Putamen (tissue), 1 donor: ENCODE data around the gene HOXB9.

ENCODE experiments used
- DNase-seq: peaks from one replicate; pipeline ENCODE4 v3.0.0-alpha.2; 2016; ENCODE audit warnings: low spot score

HOXB9 gene

DNA sequence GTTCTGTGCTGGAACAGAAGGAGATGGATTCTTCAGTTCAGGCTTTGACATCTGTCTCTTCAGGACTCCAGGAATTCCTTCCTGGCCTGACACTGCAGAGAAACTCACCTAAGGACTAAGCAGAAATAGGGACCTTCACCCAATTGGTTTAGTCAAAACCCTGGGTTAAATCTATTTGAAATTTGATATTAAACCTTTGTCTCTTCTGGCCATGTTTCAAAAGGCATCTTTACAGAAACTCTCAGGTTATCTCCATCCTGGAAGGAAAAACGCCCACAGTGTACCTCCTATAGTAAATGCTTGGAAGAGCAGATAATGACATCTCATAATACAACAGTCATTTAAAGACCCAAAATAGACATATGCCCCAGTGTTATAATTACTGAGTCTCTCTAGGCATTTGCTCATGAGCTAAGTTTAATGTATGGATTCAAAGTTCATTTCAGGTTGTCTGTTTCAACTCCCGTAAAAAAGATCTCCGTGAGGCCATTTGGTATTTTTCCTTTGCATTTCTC is 42.4 kb downstream of the HOXB9 start:
- DNase-seq = no peak

DNA sequence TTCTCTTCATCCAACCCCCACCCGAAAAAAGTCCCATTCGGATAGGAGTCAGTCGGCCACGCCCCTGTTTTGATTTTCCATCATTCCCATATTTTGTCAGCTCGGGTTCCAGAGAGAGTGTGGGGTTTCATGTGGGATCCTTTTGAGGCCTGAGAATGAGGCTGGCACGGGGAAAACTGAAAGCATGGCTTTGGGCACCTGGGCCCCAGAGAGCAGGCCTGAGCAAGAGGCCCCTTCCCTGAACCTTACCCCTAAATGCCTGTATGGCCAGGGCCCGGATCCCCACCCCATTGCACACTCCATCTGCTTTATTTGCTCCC is 43.4 kb downstream of the HOXB9 start:
- DNase-seq = no peak

DNA sequence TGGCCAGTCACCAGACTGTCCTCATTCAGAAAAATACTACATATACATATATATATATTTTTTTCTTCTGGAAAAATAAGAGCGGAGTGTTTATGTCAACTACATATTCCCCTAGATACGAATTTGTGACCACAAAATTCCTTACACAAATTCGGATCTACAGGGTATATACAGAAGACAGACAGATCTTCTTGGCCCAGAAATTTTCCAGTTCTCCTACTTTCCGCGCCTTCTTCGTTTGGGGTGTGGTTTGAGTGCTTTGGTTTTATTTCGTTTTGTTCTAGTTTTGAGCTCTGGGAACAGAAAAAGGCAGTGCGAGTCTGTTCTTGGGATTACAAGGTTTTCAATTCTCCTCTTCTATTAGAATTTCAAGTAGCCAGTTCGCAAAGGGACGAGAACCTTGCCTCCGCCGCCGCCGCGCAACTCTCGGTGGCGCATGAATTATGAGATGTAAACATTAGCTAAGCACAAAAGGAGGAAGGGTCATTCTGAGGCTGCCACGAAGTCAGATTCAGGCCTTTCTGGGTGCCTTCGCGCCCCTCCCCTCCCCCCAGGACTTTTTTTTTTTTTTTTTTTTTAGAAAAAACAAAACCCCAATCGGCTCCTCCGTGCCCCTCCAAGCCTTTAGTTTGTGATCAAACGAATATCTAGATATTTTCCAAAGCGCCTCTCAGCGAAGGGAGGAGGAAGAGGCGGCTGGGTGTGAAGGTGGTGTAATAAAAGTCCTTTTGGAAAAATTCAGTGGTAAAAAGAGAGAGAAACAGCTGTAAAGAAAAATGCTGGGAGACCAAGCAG is 46.2 kb downstream of the HOXB9 start:
- DNase-seq = no peak

GRCh38 chr17:48579471-48579759 is 46.7 kb downstream of the HOXB9 start:
- no peak for DNase-seq

DNA sequence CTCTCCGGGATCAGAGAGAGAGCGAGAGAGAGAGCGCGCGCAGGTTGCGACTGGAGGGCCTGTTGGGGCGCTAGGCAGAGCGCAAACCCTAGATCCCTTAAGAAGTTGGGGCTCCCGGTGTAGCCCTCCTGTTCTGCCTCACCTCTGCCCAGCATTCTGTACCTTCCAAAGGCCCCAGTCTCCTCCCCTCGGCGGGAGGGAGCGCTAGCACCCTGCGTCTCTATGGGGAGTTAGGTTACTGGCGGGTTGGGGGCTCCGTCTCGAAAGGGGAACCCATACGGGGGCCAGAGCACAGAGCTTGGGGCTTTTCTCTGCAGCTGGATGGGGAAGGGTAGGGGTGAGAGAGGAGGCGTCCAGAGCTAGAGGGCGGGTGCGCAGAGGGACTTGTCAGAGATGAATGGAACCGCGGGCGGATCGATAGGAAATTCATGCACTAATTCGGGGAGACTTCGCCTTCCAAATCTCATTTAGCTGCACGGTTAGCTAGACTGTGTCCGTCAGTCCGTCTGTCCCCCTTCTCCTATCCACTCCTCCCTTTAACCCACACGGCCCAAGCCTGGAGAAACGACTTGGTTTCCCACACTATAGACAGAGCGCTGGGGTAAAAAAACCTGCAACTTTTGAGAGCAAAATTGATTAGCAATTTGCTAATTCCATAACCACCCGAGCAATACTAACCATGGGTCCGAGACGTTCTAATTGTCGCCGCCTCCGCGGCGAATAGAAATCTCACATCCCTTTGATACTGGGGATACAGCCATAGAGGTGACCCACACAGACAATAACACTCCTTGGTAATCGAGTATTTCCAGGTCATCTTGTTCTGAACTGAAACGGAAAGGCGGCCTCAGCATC is 47.3 kb downstream of the HOXB9 start:
- no peak for DNase-seq

DNA sequence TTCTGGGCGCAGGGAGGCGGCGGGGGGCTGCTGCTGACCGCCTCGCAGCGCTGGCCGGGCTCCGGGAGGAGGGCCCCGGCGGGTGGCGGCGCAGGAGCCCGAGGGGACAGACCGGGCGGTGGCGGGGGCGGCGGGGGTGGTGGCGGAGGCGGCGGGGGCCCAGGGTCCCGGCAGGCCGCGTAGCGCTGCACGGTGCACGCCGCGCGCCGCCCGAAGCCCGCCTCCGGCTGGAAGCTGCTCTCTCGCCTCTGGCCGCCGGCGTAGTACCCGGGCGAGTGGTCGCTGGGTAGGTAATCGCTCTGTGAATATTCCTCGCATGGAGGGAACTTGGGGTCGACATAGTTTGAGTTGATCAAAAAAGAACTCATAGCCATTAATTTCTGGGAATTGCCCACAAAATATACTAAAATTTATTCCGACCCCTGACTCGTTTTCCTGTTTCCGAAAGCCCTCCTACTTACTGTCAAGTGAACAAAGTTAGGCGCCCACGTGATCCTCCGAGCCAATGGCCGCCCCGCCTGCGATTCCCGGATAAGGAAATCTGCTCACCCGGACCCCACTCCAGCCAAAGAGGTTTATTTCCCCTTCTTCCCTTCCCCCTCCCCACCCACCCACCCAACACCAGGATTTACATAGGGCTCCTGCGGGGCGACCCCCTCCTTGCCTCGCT is 48.1 kb downstream of the HOXB9 start, which contains the start of gene HOXB4:
Gene HOXB4, minus strand, starts transcription at position 405 of the 670 bp plus-strand sequence. Its CDS starts 31 bp downstream, at position 374.
- peak; percentile 2 for DNase-seq

DNA sequence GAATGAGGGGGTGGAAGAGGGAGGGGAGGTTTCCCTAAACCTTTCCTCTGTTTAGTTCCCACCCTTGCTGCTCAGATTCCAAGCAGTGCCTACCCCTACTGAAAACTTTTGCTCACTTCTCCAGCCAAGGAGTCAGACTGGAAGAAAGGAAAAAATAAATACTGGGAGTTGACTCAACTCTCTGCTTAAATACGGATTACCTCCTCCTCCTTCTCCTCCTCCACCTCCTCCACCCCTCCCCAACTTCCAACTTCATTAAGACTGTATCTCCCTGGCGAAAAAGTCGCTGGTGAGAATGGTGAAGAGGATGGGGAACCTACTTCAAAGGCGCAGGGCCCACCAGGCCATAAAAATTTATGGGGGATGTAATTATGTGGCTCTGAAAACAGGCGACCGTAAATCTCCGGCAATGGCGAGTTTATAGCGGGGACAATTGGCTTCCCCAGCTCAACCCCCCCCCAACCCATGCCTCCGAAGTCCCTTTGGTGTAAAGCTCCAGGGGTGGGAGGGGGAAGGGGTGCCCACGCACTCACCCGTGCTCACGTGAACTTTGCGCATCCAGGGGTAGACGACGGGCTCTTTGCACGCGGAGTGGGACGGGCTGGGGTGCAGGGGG is 48.7 kb downstream of the HOXB9 start:
- DNase-seq = no peak

GRCh38 chr17:48576479-48577309 is 49.5 kb downstream of the HOXB9 start:
- DNase-seq = no peak

DNA sequence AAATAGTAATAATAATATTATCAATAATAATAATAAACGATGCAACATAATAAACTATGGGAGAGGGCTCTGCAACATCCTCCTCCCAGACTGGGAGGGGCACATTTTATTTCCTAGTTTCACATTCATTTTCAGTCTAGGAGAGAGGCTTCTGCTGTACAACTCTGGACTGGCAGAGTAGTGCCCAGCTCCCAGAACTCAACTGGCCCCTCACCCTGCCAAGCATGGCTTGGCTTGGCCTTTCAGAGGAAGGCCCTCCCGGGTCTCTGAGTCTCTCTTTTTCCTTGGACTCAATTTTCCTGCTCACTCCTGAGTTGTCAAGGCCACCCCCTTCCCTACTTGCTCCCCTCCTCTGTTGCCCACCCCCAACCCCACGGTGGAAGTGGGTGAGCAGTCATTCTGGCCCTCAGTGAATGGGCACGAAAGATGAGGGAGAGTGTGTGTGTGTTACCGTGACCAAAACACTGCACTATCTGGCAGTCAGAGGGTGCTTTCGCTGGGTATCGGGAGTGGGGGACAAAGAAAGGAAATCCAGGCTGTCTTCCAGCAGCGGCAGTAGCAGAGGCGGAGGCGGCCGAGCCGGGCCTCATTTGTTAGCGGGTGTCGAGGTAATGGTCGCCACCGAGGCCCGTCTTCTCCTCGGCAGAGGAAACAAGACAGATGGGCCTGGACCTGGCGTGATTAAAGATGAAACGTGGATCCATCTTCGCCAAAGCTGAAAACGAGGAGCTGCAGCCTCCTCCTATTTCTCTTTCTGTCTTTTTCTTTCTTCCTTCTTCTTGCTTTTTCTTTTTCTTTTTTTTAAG is 50.3 kb downstream of the HOXB9 start:
- DNase-seq = no peak

DNA sequence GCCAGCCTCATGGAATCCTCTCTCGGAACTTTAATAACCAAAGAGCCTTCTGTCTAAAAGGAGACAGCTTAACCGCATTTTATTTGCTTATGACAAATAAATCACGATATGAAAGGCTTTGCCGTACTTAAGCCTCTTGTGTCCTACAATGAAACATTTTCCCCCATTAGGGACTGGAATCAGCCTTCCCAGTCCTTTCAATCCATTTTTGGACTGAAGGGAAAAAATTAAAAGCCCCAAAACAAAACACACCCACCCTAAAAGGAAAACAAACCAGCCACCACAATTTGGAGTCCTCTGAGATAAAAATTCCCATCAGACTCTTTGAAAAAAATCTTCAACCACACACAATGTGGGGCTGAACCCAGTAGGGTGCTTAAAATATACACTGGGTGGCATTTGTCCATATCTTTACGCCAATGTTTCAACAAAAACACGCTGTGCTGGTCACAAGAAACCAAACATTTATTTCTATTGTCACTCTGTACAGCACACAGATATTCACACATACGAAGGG is 51.0 kb downstream of the HOXB9 start:
- no peak for DNase-seq

DNA sequence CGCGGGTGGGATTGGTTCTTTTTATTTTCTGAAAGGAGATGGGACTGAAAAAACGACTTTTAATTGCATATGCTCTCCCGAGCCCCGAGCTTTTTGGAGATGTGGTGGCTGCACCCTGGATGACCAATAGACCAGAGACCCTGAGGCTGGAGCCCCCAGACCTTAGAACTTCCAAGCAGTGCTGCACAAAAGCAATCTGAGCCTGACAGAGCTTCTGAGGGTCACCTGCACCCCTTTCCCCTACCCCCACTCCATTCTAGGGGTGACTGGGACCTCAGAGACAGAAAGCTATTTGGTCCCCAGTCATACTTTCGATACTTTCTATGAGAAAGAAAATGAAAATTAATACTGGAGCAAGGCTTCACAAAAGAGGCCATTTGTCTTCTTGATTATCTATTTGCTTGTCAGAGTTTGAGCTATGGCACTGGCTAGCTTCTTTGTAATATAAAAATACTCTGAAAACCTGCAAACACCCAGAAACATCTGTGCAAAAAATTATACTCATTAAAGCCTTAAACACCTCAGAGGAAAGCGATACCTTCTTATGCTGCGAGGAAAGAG is 51.6 kb downstream of the HOXB9 start:
- no peak for DNase-seq

- DNase-seq = no peak
Observed at GRCh38 chr17:48571826-48572417, 54.2 kb downstream of the HOXB9 start.
